Right renal pelvis (tissue), 4 donors: Measurements from ENCODE around the gene ITGA5. TPM values are rescaled to one million over a fixed set of nuclear protein-coding genes. Genes with fewer than 3 reads are reported as not detected.
A peak's percentile ranks its signal among the peaks of the same experiment; 100 is the strongest.

ENCODE experiments used
- DNase-seq, 4 donors: peaks; one replicate each; pipeline ENCODE4 v3.0.0-alpha.2; 2013; ENCODE audit warnings: low read depth in 4 of 4, low spot score in 3 of 4, missing footprints in 1 of 4
- polyA plus RNA-seq, 4 donors: library from polyadenylated mRNA; unstranded; fragments of 120-200 nt; gene quantifications; one replicate each; pipeline ENCODE4 v1.2.1, GENCODE V29; 2013; ENCODE audit not compliant: insufficient read length in 4 of 4

The ITGA5 gene
- polyA plus RNA-seq, 4 donors, result 39.2 to 50.6 (median 44.7) TPM

DNA sequence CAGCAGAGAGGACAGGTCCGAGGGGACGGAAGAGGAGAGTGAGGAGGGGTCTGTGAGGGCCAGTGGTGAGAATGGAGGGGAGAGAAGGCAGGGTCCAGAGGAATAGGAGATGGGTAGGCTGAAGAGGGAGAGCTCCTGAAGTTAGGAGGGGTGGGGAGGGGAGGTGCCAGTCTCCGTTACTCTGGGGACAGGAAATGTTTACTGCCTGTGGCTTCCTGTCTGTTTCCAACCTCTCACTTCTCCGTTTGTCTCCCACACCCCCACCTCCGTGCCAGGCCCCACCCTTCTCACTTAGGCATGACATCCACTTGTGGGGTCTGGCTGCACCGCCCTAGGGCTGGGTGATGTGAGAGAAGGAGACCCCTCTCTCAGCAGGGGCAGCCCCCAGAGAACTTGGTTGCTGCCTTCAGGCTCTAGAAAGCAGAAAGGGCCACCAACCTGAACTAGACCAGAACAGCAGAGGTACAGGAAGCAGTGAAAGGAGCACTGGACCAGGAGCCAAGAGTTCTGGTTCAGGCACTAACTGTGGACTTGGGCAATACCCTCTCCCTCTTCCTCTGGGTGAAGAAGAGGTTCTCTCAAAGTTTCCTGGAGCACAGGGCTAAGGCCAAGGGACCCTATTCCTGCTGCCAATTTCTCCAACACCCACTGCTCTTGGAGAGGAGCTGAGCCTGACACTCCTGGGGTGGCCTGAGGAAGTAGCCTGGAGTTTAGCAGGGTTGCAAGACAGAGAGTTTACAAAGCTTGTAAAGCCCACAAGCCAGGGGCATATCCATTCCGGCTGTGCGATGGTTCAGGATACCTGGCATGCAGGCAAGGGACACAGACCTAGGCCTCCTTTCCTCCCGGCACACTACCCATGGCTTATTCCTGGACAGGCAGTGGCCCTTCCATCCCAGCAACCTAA lies 5.5 kb downstream of the ITGA5 start:
- no peak for DNase-seq

DNA sequence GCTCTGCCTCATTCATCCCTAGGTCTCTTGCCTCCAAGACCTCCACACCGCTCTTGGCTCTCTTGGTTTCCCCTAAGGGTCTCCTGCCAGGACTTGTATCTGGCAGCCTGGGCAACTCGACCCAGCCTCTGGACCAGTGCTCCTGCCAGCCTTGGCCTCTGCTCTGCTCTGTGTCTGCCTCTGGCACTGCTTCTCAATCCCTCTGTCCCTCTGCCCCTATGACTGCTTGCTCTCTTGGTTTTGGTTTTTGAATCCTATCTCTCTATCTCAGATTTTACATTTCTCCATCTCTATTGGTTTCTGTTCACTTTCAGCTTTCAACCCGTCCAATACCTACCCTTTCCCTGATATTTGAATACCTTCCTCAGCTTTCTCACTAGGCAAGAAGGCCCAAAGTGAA lies 6.3 kb downstream of the ITGA5 start:
- DNase-seq, result no peak

DNA sequence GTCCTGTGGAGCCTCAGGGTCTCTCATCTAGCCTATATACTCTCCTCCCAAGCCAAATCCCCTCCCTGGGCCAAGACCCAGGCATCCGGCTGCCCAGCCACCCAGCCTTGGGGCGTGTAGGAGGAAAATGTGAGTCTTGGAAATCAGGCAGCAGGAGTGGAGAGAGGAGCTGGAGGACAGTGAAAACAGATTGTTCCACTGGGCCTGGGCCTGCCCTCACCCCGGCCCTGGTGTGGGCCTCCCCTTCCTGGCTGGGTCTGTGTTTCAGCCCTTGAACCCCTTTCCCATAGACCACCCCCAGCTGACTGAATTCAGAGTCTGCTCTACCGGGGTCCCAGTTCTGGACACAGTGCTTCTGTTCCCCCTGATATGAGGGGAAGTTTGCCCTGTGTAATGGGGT lies 6.7 kb downstream of the ITGA5 start:
- DNase-seq, result no peak

DNA sequence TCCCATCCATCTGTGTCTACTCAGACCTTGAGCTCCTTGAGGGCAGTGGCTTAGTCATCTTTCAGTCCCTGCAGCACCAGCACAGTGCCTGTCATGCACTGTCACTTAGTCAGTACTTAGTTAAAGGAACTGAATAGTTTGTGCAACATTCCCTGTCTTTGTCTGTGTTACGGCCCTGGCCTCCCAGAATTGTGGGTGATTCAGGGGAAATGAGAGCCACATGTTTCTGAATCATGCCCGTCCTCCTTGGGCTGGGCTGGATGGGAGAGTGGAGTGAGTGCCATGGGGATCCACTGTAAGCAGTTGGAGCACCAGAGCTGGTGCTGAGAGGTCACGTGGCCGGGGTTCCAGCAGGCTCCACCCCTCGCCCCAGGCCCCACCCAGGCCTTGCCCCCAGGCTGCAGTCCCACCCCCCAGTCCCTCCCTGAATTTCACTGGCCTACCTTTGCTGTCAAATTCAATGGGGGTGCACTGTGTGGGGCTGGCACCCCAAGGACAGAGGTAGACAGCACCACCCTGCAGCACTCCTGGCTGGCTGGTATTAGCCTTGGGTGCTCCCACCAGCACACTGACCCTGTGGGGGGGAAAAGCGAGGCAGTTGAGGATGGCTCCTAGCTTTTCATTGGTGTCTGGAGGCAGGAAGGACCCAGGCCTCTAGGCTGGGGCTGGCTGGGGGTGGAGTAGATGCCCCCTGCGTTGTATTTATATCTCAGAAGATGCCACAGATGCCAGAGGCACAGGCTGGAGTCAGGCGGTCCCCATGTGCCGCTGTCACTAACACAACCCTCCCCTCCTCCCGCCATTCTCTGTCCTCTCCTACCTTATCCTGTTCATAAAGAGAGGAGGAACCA lies 7.5 kb downstream of the ITGA5 start:
- no peak for DNase-seq

DNA sequence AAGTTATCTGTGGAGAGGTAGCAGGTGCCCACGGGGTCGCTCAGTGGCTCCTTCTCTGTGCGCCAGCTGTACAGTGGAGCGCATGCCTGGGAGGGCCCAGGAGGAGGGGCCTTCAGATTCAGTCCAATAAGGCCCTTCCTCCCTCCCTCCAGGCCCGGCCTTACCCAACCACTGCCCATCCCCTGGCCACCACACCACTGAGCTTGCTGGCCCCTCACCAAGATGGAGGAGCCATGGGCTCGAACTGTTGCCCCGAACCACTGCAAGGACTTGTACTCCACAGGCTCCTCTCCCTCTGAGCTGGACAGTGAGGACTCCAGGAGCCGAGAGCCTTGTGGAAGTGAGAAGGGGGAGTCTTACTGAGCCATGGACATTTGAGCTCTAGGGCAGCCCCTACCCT lies 9.8 kb downstream of the ITGA5 start:
- no peak for DNase-seq

DNA sequence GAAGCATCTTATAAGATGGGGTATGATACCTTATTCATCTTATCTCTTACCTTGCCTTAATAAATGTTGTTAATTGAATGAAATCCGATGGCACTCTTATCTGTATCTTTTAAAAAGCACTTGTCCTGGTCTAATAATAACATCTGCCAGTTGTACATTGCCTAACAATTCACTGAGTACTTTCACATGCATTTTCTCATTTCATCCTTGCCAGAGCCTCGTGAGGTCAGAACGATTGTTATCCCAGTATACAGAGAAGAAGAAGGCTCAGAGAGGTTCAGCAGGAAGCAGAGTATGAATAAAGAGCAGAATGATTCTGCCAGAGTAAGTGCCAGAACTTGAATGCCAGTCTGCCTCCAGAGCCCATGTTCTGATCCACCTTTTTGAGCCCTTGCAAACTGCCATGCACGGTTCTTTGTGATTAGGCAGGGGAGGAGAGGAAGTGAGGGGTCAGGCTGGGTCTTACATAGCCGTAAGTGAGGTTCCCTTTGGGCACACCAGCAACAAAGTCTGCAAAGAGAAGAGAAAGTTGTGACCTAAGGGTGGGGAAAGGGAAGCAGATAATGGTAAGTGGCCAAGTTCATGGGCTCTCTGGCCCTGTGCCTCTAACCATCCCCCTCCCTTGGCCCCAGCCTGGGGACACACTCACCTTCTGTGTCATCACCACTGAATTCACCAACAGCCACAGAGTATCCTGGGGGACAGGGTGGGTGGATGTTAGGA lies 11.7 kb downstream of the ITGA5 start:
- no peak for DNase-seq

DNA sequence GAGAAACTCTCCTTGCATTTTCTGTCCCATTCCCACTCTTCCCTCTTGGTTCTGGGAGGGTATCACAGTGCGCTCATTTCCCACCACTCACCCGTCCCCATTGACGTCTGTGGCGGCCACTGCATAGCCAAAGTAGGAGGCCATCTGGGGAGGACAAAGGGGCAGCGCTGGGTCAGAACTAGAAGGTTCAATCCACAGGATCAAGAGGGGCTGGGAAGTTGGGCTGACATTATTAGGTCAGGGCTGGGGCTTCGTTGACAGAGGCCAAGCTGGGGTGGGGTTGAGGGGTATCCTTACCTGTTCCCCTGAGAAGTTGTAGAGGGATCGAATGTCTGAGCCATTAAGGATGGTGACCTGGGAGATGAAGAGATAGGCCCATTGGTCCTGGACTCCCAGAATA lies 13.5 kb downstream of the ITGA5 start:
- DNase-seq, result no peak

DNA sequence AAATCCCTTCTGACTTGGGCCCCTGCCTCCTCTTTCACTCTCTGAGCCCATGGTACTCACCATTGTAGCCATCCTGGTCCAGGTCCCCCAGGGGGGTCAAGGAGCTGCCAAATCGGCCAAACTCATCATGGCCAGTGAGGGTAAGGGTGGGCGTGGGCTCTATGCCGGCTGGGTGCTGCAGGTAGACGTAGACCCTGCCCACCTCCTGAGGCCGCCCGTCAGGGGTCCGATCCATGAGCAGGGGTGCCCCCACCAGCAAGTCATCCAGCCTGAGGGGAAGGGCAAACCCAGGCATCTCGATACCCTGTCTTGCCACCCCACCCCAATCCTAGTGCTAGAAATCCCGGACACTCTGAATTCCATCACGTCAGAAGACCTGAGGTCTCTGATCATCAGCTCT lies 14.0 kb downstream of the ITGA5 start:
- DNase-seq, result no peak

DNA sequence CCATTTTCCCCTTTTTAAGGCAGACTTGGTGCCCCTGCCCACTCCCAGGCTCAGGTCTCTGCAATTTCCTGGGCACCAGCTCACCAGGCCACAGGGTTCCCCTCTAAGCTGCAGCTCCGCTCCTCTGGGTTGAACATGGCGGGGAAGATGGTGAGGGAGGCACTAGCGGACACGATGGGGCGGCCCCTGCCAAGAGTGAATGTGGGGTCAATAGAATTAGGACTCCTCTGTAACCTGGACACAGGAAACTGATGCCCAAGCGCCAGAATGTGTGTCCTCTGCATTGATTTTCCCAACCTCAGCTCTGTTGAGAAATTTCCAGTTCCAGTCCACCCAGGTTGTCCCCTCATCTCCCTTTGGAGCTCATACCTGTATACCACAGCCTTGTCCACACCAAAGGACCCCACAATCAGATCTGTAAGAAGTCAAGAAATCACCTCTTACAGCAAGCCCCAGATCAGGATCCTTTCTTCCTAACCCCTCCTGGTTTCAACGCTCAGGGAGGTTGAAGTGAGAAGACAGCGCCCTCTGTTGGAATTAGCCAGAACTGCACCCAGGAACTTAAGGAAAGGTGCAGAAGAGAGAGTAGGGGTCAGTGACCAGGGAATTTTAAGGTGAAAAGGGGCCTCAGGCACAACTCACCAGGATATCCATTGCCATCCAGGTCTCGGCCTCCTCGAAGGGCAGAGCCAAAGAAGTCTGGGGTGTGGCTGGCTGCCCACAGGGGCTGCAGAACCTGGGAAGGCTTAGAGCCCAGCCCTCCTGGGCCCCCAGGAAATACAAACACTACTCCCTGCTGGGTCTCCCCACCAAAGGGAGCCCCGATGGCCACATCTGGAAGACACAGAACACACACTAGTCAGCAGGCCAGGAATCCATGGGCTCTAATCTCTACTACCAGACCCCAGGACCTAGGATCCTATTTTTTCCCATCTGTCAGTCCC lies 14.7 kb downstream of the ITGA5 start:
- DNase-seq, result no peak

DNA sequence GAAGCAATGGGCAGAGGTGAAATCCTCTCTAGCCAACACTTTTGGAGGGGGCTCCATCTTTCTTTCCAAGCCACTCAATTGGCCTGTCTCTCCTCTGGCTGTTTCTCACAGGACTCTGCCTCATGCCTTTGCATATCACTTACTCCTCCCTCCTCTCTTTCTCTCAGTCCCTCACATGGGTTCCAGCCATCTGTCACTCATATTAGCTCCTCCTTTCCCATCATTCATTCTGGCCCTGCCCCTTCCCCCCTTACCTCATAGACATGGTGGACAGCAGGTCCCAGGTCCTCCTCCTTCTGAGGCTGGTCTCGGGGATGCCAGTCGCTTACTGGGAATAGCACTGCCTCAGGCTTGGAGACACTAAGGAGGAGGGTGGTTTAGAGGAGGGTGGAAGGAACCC lies 17.9 kb downstream of the ITGA5 start:
- no peak for DNase-seq

DNA sequence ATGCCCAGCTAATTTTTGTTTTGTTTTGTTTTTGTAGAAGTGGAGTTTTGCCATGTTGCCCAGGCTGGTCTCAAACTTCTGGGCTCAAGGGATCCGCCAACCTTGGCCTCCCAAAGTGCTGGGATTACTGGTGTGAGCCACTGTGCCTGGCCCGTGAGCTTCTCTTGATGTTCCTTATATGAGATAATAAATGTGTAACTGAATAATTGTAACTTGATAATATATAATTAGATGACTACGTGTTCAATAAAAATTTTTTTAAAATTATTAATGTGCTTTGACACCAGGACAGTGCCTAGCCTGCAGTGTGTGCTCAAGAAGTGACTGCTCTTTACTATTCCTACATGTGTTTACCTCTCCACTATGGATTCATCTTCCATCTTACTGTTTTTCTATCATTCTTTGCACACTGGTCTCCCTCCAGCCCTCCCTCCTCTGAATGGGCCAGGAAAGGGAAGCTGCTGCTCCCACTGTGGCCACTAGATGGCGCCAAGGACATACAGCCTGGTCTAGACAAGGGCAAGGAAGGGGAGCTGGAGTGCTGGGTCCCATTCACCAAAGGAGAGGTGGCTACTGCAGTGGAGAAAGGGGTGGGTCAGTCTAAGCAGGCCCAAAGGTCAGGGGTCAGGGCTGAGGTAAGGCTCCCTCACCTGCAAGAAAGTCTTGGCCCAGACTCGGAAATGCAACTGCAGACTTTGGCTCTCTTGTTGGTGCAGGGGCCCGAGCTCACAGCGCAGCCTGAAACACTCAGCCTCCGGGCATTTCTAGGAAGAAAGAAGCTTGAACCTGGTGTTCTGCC lies 19.9 kb downstream of the ITGA5 start:
- DNase-seq, result peak; percentile 70 to 83 (median 80)

DNA sequence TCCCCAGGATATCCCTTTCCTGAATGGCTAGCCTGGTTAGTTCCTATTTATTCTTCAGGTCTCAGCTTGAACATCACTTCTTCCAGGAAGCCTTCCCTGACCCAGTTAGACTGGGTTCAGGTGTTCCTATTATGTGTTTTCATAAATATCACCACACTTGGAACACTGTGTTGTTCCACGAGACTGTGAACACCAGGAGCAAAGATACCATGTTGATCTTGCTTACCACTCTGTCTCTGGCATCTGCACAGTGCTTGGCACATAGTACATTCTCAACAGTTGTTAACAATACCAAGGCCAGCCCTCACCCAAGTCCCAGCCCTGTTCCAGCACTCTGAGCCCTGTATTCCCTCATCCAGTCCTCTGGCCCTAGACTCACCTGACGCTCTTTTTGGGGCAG lies 20.8 kb downstream of the ITGA5 start:
- DNase-seq, result no peak

DNA sequence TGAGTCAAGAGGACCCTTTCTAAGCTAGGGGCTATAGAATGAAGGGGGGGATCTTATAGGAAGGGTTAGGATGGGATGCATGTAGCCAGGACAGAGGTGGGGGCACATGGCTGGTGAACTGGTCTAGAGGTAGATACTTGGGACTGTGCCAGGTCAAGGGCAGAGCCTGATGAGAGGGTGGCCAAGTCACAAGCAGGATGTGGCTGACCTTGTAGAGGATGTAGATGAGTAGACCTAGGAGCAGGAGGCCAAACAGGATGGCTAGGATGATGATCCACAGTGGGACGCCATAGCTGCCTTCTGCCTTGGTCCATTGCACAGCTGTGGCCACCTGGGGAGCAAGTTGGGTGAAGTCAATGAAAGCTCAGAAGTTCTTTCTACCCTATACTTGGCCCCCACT lies 21.9 kb downstream of the ITGA5 start:
- DNase-seq, result no peak

DNA sequence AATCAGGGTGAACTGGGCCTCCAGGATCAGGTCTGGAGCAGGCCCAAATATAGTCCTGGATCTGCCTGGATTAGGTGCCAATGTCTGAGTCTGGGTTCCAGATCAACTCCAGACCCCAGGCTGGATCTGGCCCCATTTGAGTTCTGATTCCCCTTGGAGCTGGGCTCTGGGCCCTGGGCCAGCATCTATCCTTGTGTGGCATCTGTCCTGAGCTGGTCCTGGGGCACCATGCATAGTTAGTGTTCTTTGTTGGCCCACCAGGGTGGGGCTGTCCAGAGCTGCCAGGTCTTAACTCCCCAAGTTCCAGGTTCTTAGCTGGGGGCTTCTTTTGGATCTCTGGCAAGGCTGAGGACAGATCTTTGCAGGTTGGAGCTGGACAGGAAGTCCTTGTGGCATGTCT lies 23.5 kb downstream of the ITGA5 start:
- no peak for DNase-seq

DNA sequence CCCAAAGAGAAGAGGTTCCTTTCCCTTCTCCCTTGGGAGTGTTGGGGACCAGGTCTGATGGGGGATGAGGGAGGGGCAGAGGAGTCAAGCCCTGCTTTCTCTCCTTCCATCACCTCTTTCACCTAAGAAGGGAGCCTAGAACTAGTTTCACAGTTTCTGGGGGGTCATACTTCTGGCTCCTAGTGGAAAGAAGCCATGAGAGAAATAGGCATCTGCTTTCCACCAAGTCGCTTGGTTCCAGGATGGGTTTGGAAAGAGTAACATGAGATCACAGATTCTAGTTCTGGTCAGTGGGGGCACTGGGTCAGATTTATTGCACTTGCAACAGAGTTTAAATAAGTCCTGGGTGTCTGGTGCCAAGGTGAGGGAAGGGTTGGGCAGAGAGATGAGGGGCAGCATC lies 24.1 kb downstream of the ITGA5 start:
- DNase-seq, result no peak

DNA sequence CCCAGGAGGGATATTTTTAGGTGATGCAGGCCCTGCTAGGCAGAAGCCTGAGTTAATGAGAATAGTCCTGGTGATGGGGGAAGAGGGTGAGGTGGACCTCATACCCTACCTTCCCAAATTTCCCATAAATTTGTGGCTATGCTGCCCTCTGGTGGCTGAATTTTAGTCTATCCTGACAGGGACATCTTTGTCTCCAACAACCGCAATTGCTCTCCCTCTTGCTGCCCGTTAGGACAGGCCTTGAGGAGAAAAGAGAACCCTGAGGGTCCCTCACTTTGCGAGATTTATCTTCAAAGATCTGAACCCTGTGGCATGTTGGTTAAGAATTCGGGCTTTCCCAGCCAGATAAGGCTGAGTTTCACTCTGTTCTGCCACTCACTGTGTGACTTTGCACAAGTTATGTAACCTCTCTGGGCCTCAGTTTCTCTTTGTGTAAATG lies 24.8 kb downstream of the ITGA5 start:
- no peak for DNase-seq

DNA sequence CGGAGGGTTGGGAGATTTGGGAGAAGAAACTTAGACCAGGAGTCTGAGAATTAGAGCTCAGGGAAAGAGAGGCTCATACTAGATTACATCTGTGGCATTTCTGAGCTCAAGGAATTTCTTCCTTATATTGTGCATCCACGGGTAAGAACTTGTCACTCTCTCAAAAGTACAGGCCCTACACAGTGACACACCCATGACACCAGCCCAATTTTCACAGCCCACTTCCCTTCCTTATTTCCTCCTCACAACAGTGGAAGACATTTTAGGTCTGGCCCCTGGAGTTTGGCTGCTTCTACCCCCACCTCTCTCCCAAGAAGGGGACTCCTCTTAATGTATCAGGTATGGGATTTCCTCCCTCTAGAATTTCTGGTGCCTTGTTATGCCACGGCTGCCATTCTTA lies 25.3 kb downstream of the ITGA5 start:
- no peak for DNase-seq

DNA sequence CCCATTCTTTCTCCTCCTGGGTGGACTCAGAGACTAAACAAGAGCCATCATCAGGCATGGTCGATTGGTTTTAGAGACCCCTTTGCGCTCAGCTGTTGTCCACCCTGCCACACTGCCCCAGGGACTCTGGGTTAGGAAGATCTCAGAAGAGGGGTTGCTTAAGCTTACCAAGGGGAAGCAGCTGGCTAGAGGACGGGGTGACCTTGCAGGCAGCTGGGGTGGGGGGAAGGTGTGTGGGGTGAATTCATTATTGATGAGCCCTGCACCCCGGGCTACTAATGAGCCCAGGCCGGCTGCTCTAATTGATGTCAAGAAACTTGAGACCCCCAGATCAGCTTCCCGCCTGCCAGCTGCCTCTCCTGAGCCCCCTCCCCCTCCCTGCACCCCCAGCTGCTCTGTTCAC lies 25.9 kb downstream of the ITGA5 start:
- no peak for DNase-seq
